H9 (cell line): ENCODE data around the gene PHF24. TPM values are rescaled to one million over a fixed set of nuclear protein-coding genes. Genes with fewer than 3 reads are reported as not detected.

ENCODE experiments used
- DNase-seq: peaks from one replicate; pipeline ENCODE4 v3.0.0-alpha.2; 2017
- H2AFZ ChIP-seq: one replicate; pipeline ENCODE4 v1.6.1; 2013; ENCODE audit warnings: mild to moderate bottlenecking, low read length, control low read depth, moderate library complexity
- H2AK5ac ChIP-seq: 2 replicates; pipeline ENCODE4 v1.6.1; 2013; ENCODE audit warnings: low read length, control low read depth, mixed read lengths; ENCODE audit not compliant: insufficient read length
- H2BK120ac ChIP-seq: one replicate; pipeline ENCODE4 v1.6.1; 2013; ENCODE audit warnings: low read depth, mild to moderate bottlenecking, low read length, control low read depth, inconsistent platforms; ENCODE audit not compliant: poor library complexity, severe bottlenecking
- H2BK12ac ChIP-seq: 2 replicates; pipeline ENCODE4 v1.6.1; 2013; ENCODE audit warnings: low read length, control low read depth, mixed read lengths, low read depth; ENCODE audit not compliant: insufficient read length
- H2BK15ac ChIP-seq: 2 replicates; pipeline ENCODE4 v1.6.1; 2013; ENCODE audit warnings: low read depth, low read length, control low read depth
- H2BK20ac ChIP-seq: one replicate; pipeline ENCODE4 v1.6.1; 2013; ENCODE audit warnings: low read depth, mild to moderate bottlenecking, low read length, control low read depth, inconsistent platforms; ENCODE audit not compliant: poor library complexity, severe bottlenecking
- H2BK5ac ChIP-seq: 2 replicates; pipeline ENCODE4 v1.6.1; 2013; ENCODE audit warnings: low read length, control low read depth, mixed read lengths; ENCODE audit not compliant: insufficient read length
- H3K14ac ChIP-seq: 2 replicates; pipeline ENCODE4 v1.6.1; 2013; ENCODE audit warnings: low read length, control low read depth; ENCODE audit not compliant: insufficient read depth
- H3K18ac ChIP-seq: 2 replicates; pipeline ENCODE4 v1.6.1; 2013; ENCODE audit warnings: low read depth, mild to moderate bottlenecking, mixed read lengths, low read length, control low read depth; ENCODE audit not compliant: insufficient read length
- H3K23ac ChIP-seq: 2 replicates; pipeline ENCODE4 v1.6.1; 2013; ENCODE audit warnings: low read length, control low read depth, mixed read lengths, low read depth; ENCODE audit not compliant: insufficient read length
- H3K23me2 ChIP-seq: 2 replicates; pipeline ENCODE4 v1.6.1; 2013; ENCODE audit warnings: low read depth, mild to moderate bottlenecking, mixed read lengths, low read length, control low read depth; ENCODE audit not compliant: insufficient read length, poor library complexity, severe bottlenecking
- H3K27ac ChIP-seq: 2 replicates; pipeline ENCODE4 v1.5.1; 2013; ENCODE audit warnings: low read length, control low read depth, mixed read lengths, low read depth; ENCODE audit not compliant: insufficient read length
- H3K27me3 ChIP-seq: 2 replicates; pipeline ENCODE4 v1.6.1; 2013; ENCODE audit warnings: low read length, control low read depth, inconsistent platforms; ENCODE audit not compliant: insufficient read depth
- H3K4ac ChIP-seq: 2 replicates; pipeline ENCODE4 v1.6.1; 2013; ENCODE audit warnings: low read depth, mild to moderate bottlenecking, control low read depth, inconsistent platforms, low read length, moderate library complexity
- H3K4me1 ChIP-seq: 2 replicates; pipeline ENCODE4 v1.6.1; 2013; ENCODE audit warnings: low read length, control low read depth, inconsistent platforms; ENCODE audit not compliant: insufficient read depth
- H3K4me2 ChIP-seq: 2 replicates; pipeline ENCODE4 v1.6.1; 2013; ENCODE audit warnings: low read length, control low read depth, mixed read lengths; ENCODE audit not compliant: insufficient read length, insufficient read depth
- H3K56ac ChIP-seq: 2 replicates; pipeline ENCODE4 v1.6.1; 2013; ENCODE audit warnings: low read depth, mild to moderate bottlenecking, mixed read lengths, low read length, control low read depth; ENCODE audit not compliant: insufficient read length
- H3K79me1 ChIP-seq: 2 replicates; pipeline ENCODE4 v1.6.1; 2013; ENCODE audit warnings: low read depth, mild to moderate bottlenecking, moderate library complexity, low read length, control low read depth, inconsistent platforms; ENCODE audit not compliant: insufficient read depth, poor library complexity, severe bottlenecking
- H3K79me2 ChIP-seq: 2 replicates; pipeline ENCODE4 v1.6.1; 2013; ENCODE audit warnings: low read length, control low read depth, inconsistent platforms; ENCODE audit not compliant: insufficient read depth
- H3K9ac ChIP-seq: 2 replicates; pipeline ENCODE4 v1.6.1; 2013; ENCODE audit warnings: low read length, control low read depth, mixed read lengths; ENCODE audit not compliant: insufficient read length; ENCODE audit errors: extremely low read depth
- H3K9me3 ChIP-seq: one replicate; pipeline ENCODE4 v1.6.1; 2013; ENCODE audit warnings: low read depth, low read length, inconsistent platforms; ENCODE audit not compliant: control insufficient read depth
- H3T11ph ChIP-seq: one replicate; pipeline ENCODE4 v1.6.1; 2013; ENCODE audit warnings: mild to moderate bottlenecking, low read length, control low read depth, inconsistent platforms
- H4K20me1 ChIP-seq: one replicate; pipeline ENCODE4 v1.6.1; 2013; ENCODE audit not compliant: control insufficient read depth, insufficient read length, insufficient read depth
- H4K5ac ChIP-seq: 2 replicates; pipeline ENCODE4 v1.6.1; 2013; ENCODE audit warnings: low read depth, mild to moderate bottlenecking, mixed read lengths, low read length, control low read depth; ENCODE audit not compliant: insufficient read length
- H4K8ac ChIP-seq: replicated peaks from 2 replicates; pipeline ENCODE4 v1.6.1; 2013; ENCODE audit warnings: low read length, control low read depth, mixed read lengths, low read depth; ENCODE audit not compliant: insufficient read length
- H4K91ac ChIP-seq: 2 replicates; pipeline ENCODE4 v1.6.1; 2013; ENCODE audit warnings: low read depth, mild to moderate bottlenecking, moderate library complexity, mixed read lengths, low read length, control low read depth; ENCODE audit not compliant: insufficient read length
- H3K27ac Mint-ChIP-seq, 3 experiments: 2 replicates in 2 of 3; 3 replicates in 1 of 3; pipeline ENCODE4 v1.8.0; 2020 to 2021; ENCODE audit warnings: mixed read lengths in 3 of 3, mild to moderate bottlenecking in 1 of 3, moderate library complexity in 1 of 3
- H3K27me3 Mint-ChIP-seq: 2 replicates; pipeline ENCODE4 v1.8.0; 2021; ENCODE audit warnings: low read depth, mild to moderate bottlenecking, moderate library complexity, mixed read lengths
- H3K36me3 Mint-ChIP-seq, 3 experiments: 2 replicates in 2 of 3; 3 replicates in 1 of 3; pipeline ENCODE4 v1.8.0; 2020 to 2021; ENCODE audit warnings: low read depth in 3 of 3, mixed read lengths in 3 of 3; ENCODE audit not compliant: insufficient read depth in 1 of 3
- H3K4me1 Mint-ChIP-seq, 2 experiments: 2 replicates each; pipeline ENCODE4 v1.8.0; 2020; ENCODE audit warnings: mixed read lengths in 2 of 2
- H3K4me3 Mint-ChIP-seq, 2 experiments: 2 replicates in 1 of 2; 3 replicates in 1 of 2; pipeline ENCODE4 v1.8.0; 2020 to 2021; ENCODE audit warnings: mild to moderate bottlenecking in 2 of 2, mixed read lengths in 2 of 2, moderate library complexity in 1 of 2
- H3K9me3 Mint-ChIP-seq, 2 experiments: 2 replicates in 1 of 2; 3 replicates in 1 of 2; pipeline ENCODE4 v1.8.0; 2020; ENCODE audit warnings: mild to moderate bottlenecking in 2 of 2, mixed read lengths in 2 of 2, moderate library complexity in 1 of 2
- WGBS: extraction: QIAGEN DNeasy Blood & Tissue Kit; methylation state at CpG from one replicate; pipeline ENCODE4 v1.1.7; 2013; ENCODE audit warnings: missing lambda C conversion rate, low lambda C conversion rate, mixed read lengths; ENCODE audit not compliant: insufficient read length; ENCODE audit errors: extremely low coverage; 5-methylcytosine and 5-hydroxymethylcytosine counted together
- total RNA-seq: library from RNA; stranded (reverse); gene quantifications from 2 replicates; pipeline ENCODE4 v1.2.1, GENCODE V29; 2021
- TF ChIP-seq, protein P1 (sequence below): fragments of 200-600 bp; sonication (generic); conservative IDR thresholded peaks from 3 replicates; pipeline ENCODE4 v1.8.0; 2021; ENCODE audit warnings: antibody characterized with exemption, mild to moderate bottlenecking

The PHF24 gene
- total RNA-seq, 1 experiment from 2014 or later: 0.24 TPM

DNA sequence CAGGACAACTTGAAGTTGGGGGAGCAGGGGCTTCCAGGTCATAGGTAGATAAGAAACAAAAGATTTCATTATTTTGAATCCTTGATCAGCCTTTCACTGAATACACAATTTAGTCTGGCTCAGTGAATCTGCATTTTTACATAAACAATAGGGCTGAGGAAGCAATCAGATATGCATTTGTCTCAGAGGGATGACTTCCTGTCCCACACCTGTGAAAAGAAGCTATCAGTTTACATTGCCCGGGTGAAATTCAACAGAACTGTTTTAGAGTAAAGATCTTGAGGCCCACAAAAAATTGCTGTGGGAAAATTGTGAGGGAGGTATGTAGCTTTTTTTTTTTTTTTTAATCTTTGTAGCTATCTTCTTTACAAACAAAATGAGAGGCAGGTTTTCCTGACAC, 69.8 kb downstream of the PHF24 start:
- peaks cover 42 to 44% of the 10 kb centered on the region in 2 experiments for H3K4me1 Mint-ChIP-seq
- DNase-seq: no peak
- no peak overlapping the region for H2BK12ac ChIP-seq
- no peak overlapping the region for H3K18ac ChIP-seq
- no CpG with 5 or more reads among the region's 1 CpG for WGBS
- H3K27me3 ChIP-seq: no peaks in the 10 kb centered on the region
- H3K9me3 ChIP-seq: peaks cover 20% of the 10 kb centered on the region
- TF ChIP-seq, protein P1, sequence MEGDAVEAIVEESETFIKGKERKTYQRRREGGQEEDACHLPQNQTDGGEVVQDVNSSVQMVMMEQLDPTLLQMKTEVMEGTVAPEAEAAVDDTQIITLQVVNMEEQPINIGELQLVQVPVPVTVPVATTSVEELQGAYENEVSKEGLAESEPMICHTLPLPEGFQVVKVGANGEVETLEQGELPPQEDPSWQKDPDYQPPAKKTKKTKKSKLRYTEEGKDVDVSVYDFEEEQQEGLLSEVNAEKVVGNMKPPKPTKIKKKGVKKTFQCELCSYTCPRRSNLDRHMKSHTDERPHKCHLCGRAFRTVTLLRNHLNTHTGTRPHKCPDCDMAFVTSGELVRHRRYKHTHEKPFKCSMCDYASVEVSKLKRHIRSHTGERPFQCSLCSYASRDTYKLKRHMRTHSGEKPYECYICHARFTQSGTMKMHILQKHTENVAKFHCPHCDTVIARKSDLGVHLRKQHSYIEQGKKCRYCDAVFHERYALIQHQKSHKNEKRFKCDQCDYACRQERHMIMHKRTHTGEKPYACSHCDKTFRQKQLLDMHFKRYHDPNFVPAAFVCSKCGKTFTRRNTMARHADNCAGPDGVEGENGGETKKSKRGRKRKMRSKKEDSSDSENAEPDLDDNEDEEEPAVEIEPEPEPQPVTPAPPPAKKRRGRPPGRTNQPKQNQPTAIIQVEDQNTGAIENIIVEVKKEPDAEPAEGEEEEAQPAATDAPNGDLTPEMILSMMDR: no peak
- H3K27me3 Mint-ChIP-seq: no peaks in the 10 kb centered on the region; the same call in 1 of the 2 replicates
- no peak overlapping the region for H3K4me3 Mint-ChIP-seq
- H3K79me1 ChIP-seq: no peaks in the 10 kb centered on the region
- peaks cover 35 to 41% of the 10 kb centered on the region in 2 experiments for H3K9me3 Mint-ChIP-seq
- no peak overlapping the region for H4K5ac ChIP-seq
- H2BK5ac ChIP-seq: no peak overlapping the region
- H3K56ac ChIP-seq: no peak overlapping the region
- H3T11ph ChIP-seq: no peak overlapping the region
- no peak overlapping the region for H2AK5ac ChIP-seq
- H2BK15ac ChIP-seq: no peak overlapping the region
- H3K23ac ChIP-seq: no peak overlapping the region
- H3K4me1 ChIP-seq: no peaks in the 10 kb centered on the region; the same call in 1 of the 2 replicates
- H3K4me2 ChIP-seq: no peak overlapping the region
- H3K23me2 ChIP-seq: no peaks in the 10 kb centered on the region
- no peak overlapping the region for H3K4ac ChIP-seq
- H3K9ac ChIP-seq: no peak overlapping the region
- no peak overlapping the region for H4K91ac ChIP-seq
- H3K27ac Mint-ChIP-seq: peak overlapping the region in 2 of 3 experiments; percentile 59 to 63; a peak in 4 of 7 replicates
- no peak overlapping the region for H3K14ac ChIP-seq
- H2AFZ ChIP-seq: no peak overlapping the region
- no peaks in the 10 kb centered on the region for H4K20me1 ChIP-seq
- H3K79me2 ChIP-seq: no peaks in the 10 kb centered on the region
- no peak overlapping the region for H4K8ac ChIP-seq
- H3K36me3 Mint-ChIP-seq: peaks cover 23 to 49% (median 43%) of the 10 kb centered on the region in 3 experiments
- peak overlapping the region; percentile 28 for H3K27ac ChIP-seq
- H2BK20ac ChIP-seq: no peak overlapping the region
- no peak overlapping the region for H2BK120ac ChIP-seq
